Measurements from ENCODE around the gene TGIF2LY.
"Not testable (repeated sequence)": the region's sequence is repeated elsewhere in the genome, so short reads cannot be mapped to it uniquely, and the experiment has no call there.

The TGIF2LY gene

GRCh38 chrY:3578767-3579166 lies at the start of gene TGIF2LY:
TGIF2LY (plus strand) TSS chrY:3579067; CDS start chrY:3579245, 178 bp downstream.
- H3K9me3 ChIP-seq (ENCODE audit: control insufficient read depth, low read length); H3K36me3 ChIP-seq (ENCODE audit: control insufficient read depth, insufficient read depth, low read length, severe bottlenecking); H3K4me1 ChIP-seq (ENCODE audit: control insufficient read depth, insufficient read depth, low read length); DNase-seq (ENCODE audit: low read depth); H3K4me3 ChIP-seq (ENCODE audit: low read length); H3K27me3 ChIP-seq (replicated peaks; ENCODE audit: control insufficient read depth, insufficient read depth, low read length); H3K9ac ChIP-seq (ENCODE audit: low read length): not testable (repeated sequence)
